Measurements from ENCODE around the gene P2RX6.
A peak's percentile ranks its signal among the peaks of the same experiment; 100 is the strongest.
"Not testable (repeated sequence)": the region's sequence is repeated elsewhere in the genome, so short reads cannot be mapped to it uniquely, and the experiment has no call there.

Gene P2RX6

GRCh38 chr22:20994128-20994901, 20.6 kb upstream of the P2RX6 start:
- DNase-seq (ENCODE audit: low read depth in 2 of 2): no peak

- DNase-seq (ENCODE audit: low read depth in 2 of 2): no peak
Observed at GRCh38 chr22:20994902-20995241, 20.1 kb upstream of the P2RX6 start.

GRCh38 chr22:20995329-20996030, 19.5 kb upstream of the P2RX6 start:
- DNase-seq (ENCODE audit: low read depth in 2 of 2): no peak

- no peak for DNase-seq (ENCODE audit: low read depth in 2 of 2)
Observed at GRCh38 chr22:20996031-20996410, 18.9 kb upstream of the P2RX6 start.

GRCh38 chr22:20996598-20997535, 18.1 kb upstream of the P2RX6 start:
- no peak for DNase-seq (ENCODE audit: low read depth in 2 of 2)

GRCh38 chr22:20997536-20998257, 17.3 kb upstream of the P2RX6 start:
- no peak for DNase-seq (ENCODE audit: low read depth in 2 of 2)

- no peak for DNase-seq (ENCODE audit: low read depth in 2 of 2)
Observed at GRCh38 chr22:20998411-20999336, 16.3 kb upstream of the P2RX6 start.

- DNase-seq (ENCODE audit: low read depth in 2 of 2): no peak
Observed at GRCh38 chr22:20999350-21000206, 15.4 kb upstream of the P2RX6 start.

- no peak for DNase-seq (ENCODE audit: low read depth in 2 of 2)
Observed at GRCh38 chr22:21000207-21000986, 14.6 kb upstream of the P2RX6 start.

- no peak for DNase-seq (ENCODE audit: low read depth in 2 of 2)
Observed at GRCh38 chr22:21000987-21001600, 13.9 kb upstream of the P2RX6 start.

- DNase-seq (ENCODE audit: low read depth in 2 of 2): peak; percentile 90 to 94
Observed at GRCh38 chr22:21001601-21002325, 13.2 kb upstream of the P2RX6 start, which contains the start of gene THAP7. Gene THAP7 (minus strand): TSS chr22:21002118. CDS start chr22:21001911, 207 bp downstream.

- DNase-seq (ENCODE audit: low read depth in 2 of 2): no peak
Observed at GRCh38 chr22:21003782-21004181, 11.2 kb upstream of the P2RX6 start.

- DNase-seq (ENCODE audit: low read depth in 2 of 2): not testable (repeated sequence)
Observed at GRCh38 chr22:21009208-21009607, 5.8 kb upstream of the P2RX6 start.

- no peak for DNase-seq (ENCODE audit: low read depth in 2 of 2)
Observed at GRCh38 chr22:21009638-21010425, 5.1 kb upstream of the P2RX6 start.

GRCh38 chr22:21010426-21011113, 4.4 kb upstream of the P2RX6 start:
- DNase-seq (ENCODE audit: low read depth in 2 of 2): no peak
